Measurements from ENCODE around the gene ACAD11. TPM values are rescaled to one million over a fixed set of nuclear protein-coding genes. Genes with fewer than 3 reads are reported as not detected.

Gene ACAD11
- total RNA-seq, 1 experiment from 2014 or later = 15.6 TPM

DNA sequence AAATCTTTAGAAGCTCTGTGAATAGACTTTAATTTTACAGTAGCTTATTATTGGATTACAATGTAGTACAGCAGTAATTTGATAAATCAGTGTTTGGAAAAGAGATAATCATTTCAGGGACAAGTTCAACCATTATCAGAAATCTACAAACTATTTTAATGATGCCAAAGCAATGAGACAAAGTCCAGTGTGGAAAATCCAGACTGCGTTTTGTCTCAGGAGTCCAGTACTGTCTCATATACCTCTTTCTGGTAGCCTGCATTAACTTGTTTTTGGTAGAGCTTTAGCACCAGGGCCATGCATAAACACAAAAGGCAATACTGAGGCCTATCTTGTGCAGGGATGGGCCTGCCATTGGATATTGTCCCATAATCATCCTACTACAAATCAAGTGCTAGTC, 42.8 kb downstream of the ACAD11 start:
- Histone ChIP-seq H4K20me1 (ENCODE audit: control insufficient read depth, insufficient read depth, insufficient read length) (no peaks in the 10 kb centered on the region), H2BK12ac (ENCODE audit: insufficient read length, low read depth, low read length) (no peak overlapping the region), H3K79me2 (ENCODE audit: insufficient read depth, low read length) (no peaks in the 10 kb centered on the region), H3K27me3 (ENCODE audit: insufficient read depth, low read length) (no peaks in the 10 kb centered on the region), H2BK15ac (ENCODE audit: low read depth, low read length) (no peak overlapping the region), H2BK5ac (ENCODE audit: insufficient read length, low read length) (no peak overlapping the region), H4K8ac (replicated peaks; ENCODE audit: insufficient read length, low read depth, low read length) (no peak overlapping the region), H2AFZ (ENCODE audit: low read length) (no peak overlapping the region), H3K4ac (ENCODE audit: low read depth, low read length) (no peak overlapping the region), H3K56ac (ENCODE audit: insufficient read length, low read depth, low read length) (no peak overlapping the region), H2BK20ac (ENCODE audit: low read depth, low read length, poor library complexity, severe bottlenecking) (no peak overlapping the region), H3K18ac (ENCODE audit: insufficient read length, low read depth, low read length) (no peak overlapping the region), H2BK120ac (ENCODE audit: low read depth, low read length, poor library complexity, severe bottlenecking) (no peak overlapping the region), H3K14ac (ENCODE audit: insufficient read depth, low read length) (no peak overlapping the region), H3K9me3 (ENCODE audit: control insufficient read depth, low read depth, low read length) (no peaks in the 10 kb centered on the region), H3K4me2 (ENCODE audit: insufficient read depth, insufficient read length, low read length) (no peak overlapping the region), H3K23me2 (ENCODE audit: insufficient read length, low read depth, low read length, poor library complexity, severe bottlenecking) (no peaks in the 10 kb centered on the region), H3K9ac (ENCODE audit: extremely low read depth, insufficient read length, low read length) (no peak overlapping the region), H3K23ac (ENCODE audit: insufficient read length, low read depth, low read length) (no peak overlapping the region), H3T11ph (ENCODE audit: low read length) (no peak overlapping the region), H2AK5ac (ENCODE audit: insufficient read length, low read length) (no peak overlapping the region), H3K79me1 (ENCODE audit: insufficient read depth, low read depth, low read length, poor library complexity, severe bottlenecking) (no peaks in the 10 kb centered on the region), H4K91ac (ENCODE audit: insufficient read length, low read depth, low read length) (no peak overlapping the region), H3K4me1 (ENCODE audit: insufficient read depth, low read length) (no peaks in the 10 kb centered on the region), H4K5ac (ENCODE audit: insufficient read length, low read depth, low read length) (no peak overlapping the region), H3K27ac (ENCODE audit: insufficient read length, low read depth, low read length) (no peak overlapping the region)
- no CpG with 5 or more reads among the region's 1 CpG for WGBS (ENCODE audit: extremely low coverage, insufficient read length, low lambda C conversion rate)
- Mint-ChIP-seq H3K9me3 (peaks cover 2 to 5% of the 10 kb centered on the region in 2 experiments; a peak in 3 of 5 replicates), H3K27me3 (ENCODE audit: low read depth) (no peaks in the 10 kb centered on the region), H3K4me3 (no peak overlapping the region), H3K27ac (no peak overlapping the region), H3K36me3 (ENCODE audit: insufficient read depth in 1 of 3, low read depth in 3 of 3) (peaks cover 13 to 20% (median 14%) of the 10 kb centered on the region in 3 experiments), H3K4me1 (no peaks in the 10 kb centered on the region)
- TF ChIP-seq, protein P1, sequence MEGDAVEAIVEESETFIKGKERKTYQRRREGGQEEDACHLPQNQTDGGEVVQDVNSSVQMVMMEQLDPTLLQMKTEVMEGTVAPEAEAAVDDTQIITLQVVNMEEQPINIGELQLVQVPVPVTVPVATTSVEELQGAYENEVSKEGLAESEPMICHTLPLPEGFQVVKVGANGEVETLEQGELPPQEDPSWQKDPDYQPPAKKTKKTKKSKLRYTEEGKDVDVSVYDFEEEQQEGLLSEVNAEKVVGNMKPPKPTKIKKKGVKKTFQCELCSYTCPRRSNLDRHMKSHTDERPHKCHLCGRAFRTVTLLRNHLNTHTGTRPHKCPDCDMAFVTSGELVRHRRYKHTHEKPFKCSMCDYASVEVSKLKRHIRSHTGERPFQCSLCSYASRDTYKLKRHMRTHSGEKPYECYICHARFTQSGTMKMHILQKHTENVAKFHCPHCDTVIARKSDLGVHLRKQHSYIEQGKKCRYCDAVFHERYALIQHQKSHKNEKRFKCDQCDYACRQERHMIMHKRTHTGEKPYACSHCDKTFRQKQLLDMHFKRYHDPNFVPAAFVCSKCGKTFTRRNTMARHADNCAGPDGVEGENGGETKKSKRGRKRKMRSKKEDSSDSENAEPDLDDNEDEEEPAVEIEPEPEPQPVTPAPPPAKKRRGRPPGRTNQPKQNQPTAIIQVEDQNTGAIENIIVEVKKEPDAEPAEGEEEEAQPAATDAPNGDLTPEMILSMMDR (conservative IDR thresholded peaks at IDR 0.05) = no peak
- no peak for DNase-seq
